Measurements from ENCODE around the gene FNDC3A.

FNDC3A gene

GRCh38 chr13:49253310-49253709 is 277.6 kb downstream of the FNDC3A start:
- no peak for DNase-seq (ENCODE audit: low read depth)

- no peak for DNase-seq (ENCODE audit: low read depth)
These were observed 278.3 kb downstream of the FNDC3A start for GRCh38 chr13:49254007-49254406.

- no peak for DNase-seq (ENCODE audit: low read depth)
These were observed 281.1 kb downstream of the FNDC3A start for GRCh38 chr13:49256841-49257240.

- DNase-seq (ENCODE audit: low read depth) = no peak
These were observed 282.5 kb downstream of the FNDC3A start for GRCh38 chr13:49258089-49258796.

Data from activated T-cell treated with anti-CD3 and anti-CD28 coated beads for 48 hours (primary cell).